ENCODE data around the gene NOVA2. TPM values are rescaled to one million over a fixed set of nuclear protein-coding genes. Genes with fewer than 3 reads are reported as not detected.

Gene NOVA2
- total RNA-seq, 1 experiment from 2014 or later: not detected

- H3K9me3 ChIP-seq (ENCODE audit: low read length): no peaks in the 10 kb centered on the region
- no peak for TF ChIP-seq CTCF (conservative IDR thresholded peaks at IDR 0.05; ENCODE audit: low read depth, low read length)
- no peak for TF ChIP-seq EZH2 (IDR thresholded peaks at IDR 0.05; ENCODE audit: low read length, unreplicated experiment)
- no peak for TF ChIP-seq EZH2phosphoT487 (IDR thresholded peaks at IDR 0.05; ENCODE audit: borderline replicate concordance, low read length)
- H3K4me3 ChIP-seq (ENCODE audit: low read length): no peak overlapping the region
- no peaks in the 10 kb centered on the region for H3K79me2 ChIP-seq (ENCODE audit: low read length)
- no peaks in the 10 kb centered on the region for H3K27me3 ChIP-seq (ENCODE audit: low read length)
- no peak overlapping the region for H3K9ac ChIP-seq (ENCODE audit: low read length)
- H4K20me1 ChIP-seq (ENCODE audit: low read length): no peaks in the 10 kb centered on the region
- H3K4me2 ChIP-seq (ENCODE audit: low read length): no peak overlapping the region
- no peak overlapping the region for H3K27ac ChIP-seq (ENCODE audit: low read length)
- CTCF ChIA-PET: no interaction called here
- no peaks in the 10 kb centered on the region for H3K36me3 ChIP-seq (ENCODE audit: low read depth, low read length)
- DNase-seq: no peak
- H3F3A ChIP-seq (ENCODE audit: low read length, unreplicated experiment): no peaks in the 10 kb centered on the region
- BruUV-seq (replicated peaks): no TSS peak
- no peaks in the 10 kb centered on the region for H3K9me2 ChIP-seq (replicated peaks; ENCODE audit: low read length)
- no peaks in the 10 kb centered on the region for H3K4me1 ChIP-seq (ENCODE audit: insufficient read depth, low read length)
- no peak for ATAC-seq
- intact Hi-C loops (cut with micrococcal nuclease): loop anchor here (10.0 kb wide), 1 partner anchor 65 kb away; no protein-coding TSS in a partner anchor
- POLR2A ChIA-PET (ENCODE audit: unreplicated experiment): no interaction called here
- no peak overlapping the region for H2AFZ ChIP-seq (ENCODE audit: low read length)
Observed at GRCh38 chr19:45990113-45990728, 16.6 kb upstream of the NOVA2 start.

GRCh38 chr19:45985321-45985720 is 11.7 kb upstream of the NOVA2 start:
- Histone ChIP-seq H3K9ac (ENCODE audit: low read length) (no peak overlapping the region), H3K4me1 (ENCODE audit: insufficient read depth, low read length) (no peaks in the 10 kb centered on the region), H3K79me2 (ENCODE audit: low read length) (no peaks in the 10 kb centered on the region), H3F3A (ENCODE audit: low read length, unreplicated experiment) (no peaks in the 10 kb centered on the region), H3K4me3 (ENCODE audit: low read length) (no peak overlapping the region), H3K27me3 (ENCODE audit: low read length) (no peaks in the 10 kb centered on the region), H3K9me3 (ENCODE audit: low read length) (no peaks in the 10 kb centered on the region), H3K4me2 (ENCODE audit: low read length) (no peak overlapping the region), H3K9me2 (replicated peaks; ENCODE audit: low read length) (no peaks in the 10 kb centered on the region), H3K27ac (ENCODE audit: low read length) (no peak overlapping the region), H3K36me3 (ENCODE audit: low read depth, low read length) (no peaks in the 10 kb centered on the region), H2AFZ (ENCODE audit: low read length) (no peak overlapping the region), H4K20me1 (ENCODE audit: low read length) (no peaks in the 10 kb centered on the region)
- ChIA-PET POLR2A (ENCODE audit: unreplicated experiment) (no interaction called here), CTCF (no interaction called here)
- DNase-seq (no peak), ATAC-seq (no peak)
- TF ChIP-seq CTCF (conservative IDR thresholded peaks at IDR 0.05; ENCODE audit: low read depth, low read length) (no peak), EZH2 (IDR thresholded peaks at IDR 0.05; ENCODE audit: low read length, unreplicated experiment) (no peak)
- intact Hi-C loops (cut with micrococcal nuclease): no loop called here
- BruUV-seq (replicated peaks): no TSS peak

- no peak overlapping the region for H3K27ac ChIP-seq (ENCODE audit: low read length)
- no peaks in the 10 kb centered on the region for H3K4me1 ChIP-seq (ENCODE audit: insufficient read depth, low read length)
- no peak overlapping the region for H3K9ac ChIP-seq (ENCODE audit: low read length)
- no peaks in the 10 kb centered on the region for H3K36me3 ChIP-seq (ENCODE audit: low read depth, low read length)
- no peaks in the 10 kb centered on the region for H3K9me2 ChIP-seq (replicated peaks; ENCODE audit: low read length)
- no peak for TF ChIP-seq EZH2 (IDR thresholded peaks at IDR 0.05; ENCODE audit: low read length, unreplicated experiment)
- TF ChIP-seq EZH2phosphoT487 (IDR thresholded peaks at IDR 0.05; ENCODE audit: borderline replicate concordance, low read length): no peak
- no peak for TF ChIP-seq CTCF (conservative IDR thresholded peaks at IDR 0.05; ENCODE audit: low read depth, low read length)
- H3K4me2 ChIP-seq (ENCODE audit: low read length): no peak overlapping the region
- ATAC-seq (no peak), DNase-seq (no peak)
- H3K79me2 ChIP-seq (ENCODE audit: low read length): no peaks in the 10 kb centered on the region
- H4K20me1 ChIP-seq (ENCODE audit: low read length): no peaks in the 10 kb centered on the region
- intact Hi-C loops (cut with micrococcal nuclease): no loop called here
- H2AFZ ChIP-seq (ENCODE audit: low read length): no peak overlapping the region
- H3K9me3 ChIP-seq (ENCODE audit: low read length): no peaks in the 10 kb centered on the region
- H3F3A ChIP-seq (ENCODE audit: low read length, unreplicated experiment): no peaks in the 10 kb centered on the region
- no TSS peak for BruUV-seq (replicated peaks)
- ChIA-PET CTCF (no interaction called here), POLR2A (ENCODE audit: unreplicated experiment) (no interaction called here)
- H3K27me3 ChIP-seq (ENCODE audit: low read length): no peaks in the 10 kb centered on the region
- no peak overlapping the region for H3K4me3 ChIP-seq (ENCODE audit: low read length)
Observed at GRCh38 chr19:45981350-45981749, 7.7 kb upstream of the NOVA2 start.
